ENCODE results near the gene FLT3. TPM values are rescaled to one million over a fixed set of nuclear protein-coding genes. Genes with fewer than 3 reads are reported as not detected.

FLT3 gene
- total and polyA plus RNA-seq, 4 donors, result 0.14 to 0.84 (median 0.42) TPM

DNA sequence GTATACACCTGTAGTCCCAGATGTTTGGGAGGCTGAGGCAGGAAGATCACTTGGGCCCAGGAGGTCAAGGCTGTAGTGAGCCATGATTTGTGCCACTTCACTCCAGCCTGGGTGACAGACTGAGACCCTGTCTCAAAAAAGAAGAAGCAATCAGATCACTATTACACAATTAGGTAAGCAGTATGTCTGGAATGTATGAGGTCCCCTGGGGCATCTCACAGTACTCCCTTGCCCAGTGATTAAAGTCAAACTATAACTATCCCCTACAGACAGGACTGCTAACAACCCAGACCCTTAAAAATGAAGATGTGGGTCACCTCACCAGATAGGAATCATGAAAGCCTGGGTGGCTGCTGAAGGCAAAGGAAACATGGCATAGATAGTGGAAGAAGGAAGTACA lies 28.6 kb upstream of the FLT3 start:
- Histone ChIP-seq H3K27ac (ENCODE audit: low read depth in 1 of 2, low read length in 2 of 2) (no peak overlapping the region), H3K4me1 (ENCODE audit: control insufficient read depth in 4 of 4, insufficient read depth in 4 of 4, low read length in 3 of 4) (no peaks in the 10 kb centered on the region), H3K27me3 (ENCODE audit: control insufficient read depth in 4 of 4, insufficient read depth in 4 of 4, low read length in 3 of 4) (no peaks in the 10 kb centered on the region), H3K9me3 (ENCODE audit: control insufficient read depth in 4 of 4, low read length in 3 of 4) (no peaks in the 10 kb centered on the region), H3K9ac (ENCODE audit: low read depth in 1 of 2, low read length in 2 of 2) (no peak overlapping the region), H3K36me3 (ENCODE audit: control insufficient read depth in 4 of 4, insufficient read depth in 3 of 4, low read depth in 1 of 4, low read length in 3 of 4) (no peaks in the 10 kb centered on the region), H3K4me3 (ENCODE audit: low read depth in 1 of 3, low read length in 3 of 3) (no peak overlapping the region)
- TF ChIP-seq RAD21 (IDR thresholded peaks at IDR 0.05), result no peak
- no peak for TF ChIP-seq GABPA (IDR thresholded peaks at IDR 0.05 in 1 of 2, conservative IDR thresholded peaks at IDR 0.05 in 1 of 2)
- TF ChIP-seq RXRA (IDR thresholded peaks at IDR 0.05), result no peak
- no peak for TF ChIP-seq SP1 (IDR thresholded peaks at IDR 0.05)
- TF ChIP-seq ATF3 (IDR thresholded peaks at IDR 0.05), result no peak
- TF ChIP-seq FOXA2 (IDR thresholded peaks at IDR 0.05), result no peak
- no peak for TF ChIP-seq ZBTB33 (IDR thresholded peaks at IDR 0.05)
- no peak for TF ChIP-seq EGR1 (IDR thresholded peaks at IDR 0.05; ENCODE audit: low read depth in 2 of 2)
- DNase-seq (ENCODE audit: low spot score), result no peak

DNA sequence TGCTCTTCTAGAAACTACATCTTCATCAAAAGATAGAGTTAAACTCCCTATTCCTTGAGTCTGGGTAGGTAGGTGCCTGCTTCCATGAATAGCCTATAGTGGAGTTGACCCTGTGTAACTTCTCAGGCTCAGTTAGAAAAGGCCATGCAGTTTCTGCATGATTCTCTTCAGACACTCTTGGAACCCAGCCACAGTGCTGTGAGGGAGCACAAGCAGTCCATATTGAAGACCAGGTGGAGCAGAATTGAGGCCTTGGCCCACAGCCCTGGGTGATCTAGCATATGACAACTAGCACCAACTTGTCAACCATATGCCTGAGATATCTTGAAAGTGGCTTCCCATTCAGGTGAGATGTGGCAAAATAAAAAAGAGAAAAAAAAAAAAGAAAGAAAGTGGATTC lies 27.7 kb upstream of the FLT3 start:
- Histone ChIP-seq H3K9ac (ENCODE audit: low read depth in 1 of 2, low read length in 2 of 2) (no peak overlapping the region), H3K4me3 (ENCODE audit: low read depth in 1 of 3, low read length in 3 of 3) (no peak overlapping the region), H3K4me1 (ENCODE audit: control insufficient read depth in 4 of 4, insufficient read depth in 4 of 4, low read length in 3 of 4) (no peaks in the 10 kb centered on the region), H3K27me3 (ENCODE audit: control insufficient read depth in 4 of 4, insufficient read depth in 4 of 4, low read length in 3 of 4) (no peaks in the 10 kb centered on the region), H3K36me3 (ENCODE audit: control insufficient read depth in 4 of 4, insufficient read depth in 3 of 4, low read depth in 1 of 4, low read length in 3 of 4) (no peaks in the 10 kb centered on the region), H3K9me3 (ENCODE audit: control insufficient read depth in 4 of 4, low read length in 3 of 4) (no peaks in the 10 kb centered on the region), H3K27ac (ENCODE audit: low read depth in 1 of 2, low read length in 2 of 2) (no peak overlapping the region)
- TF ChIP-seq ATF3 (IDR thresholded peaks at IDR 0.05) (no peak), FOXA2 (IDR thresholded peaks at IDR 0.05) (no peak), CTCF (IDR thresholded peaks at IDR 0.05; ENCODE audit: low read depth, low read length, missing input control) (no peak), GABPA (IDR thresholded peaks at IDR 0.05 in 1 of 2, conservative IDR thresholded peaks at IDR 0.05 in 1 of 2) (no peak), RXRA (IDR thresholded peaks at IDR 0.05) (no peak), RAD21 (IDR thresholded peaks at IDR 0.05) (no peak), HNF4A (conservative IDR thresholded peaks at IDR 0.05) (no peak), JUND (IDR thresholded peaks at IDR 0.05) (no peak), ZBTB33 (IDR thresholded peaks at IDR 0.05) (no peak), NR2F2 (IDR thresholded peaks at IDR 0.05) (no peak), EGR1 (IDR thresholded peaks at IDR 0.05; ENCODE audit: low read depth in 2 of 2) (no peak)
- DNase-seq (ENCODE audit: low spot score), result no peak

Data from liver (tissue), 9 donors.